DND-41 (cell line): ENCODE data around the gene BNC1.
"Not testable (repeated sequence)": the region's sequence is repeated elsewhere in the genome, so short reads cannot be mapped to it uniquely, and the experiment has no call there.

ENCODE experiments used
- ATAC-seq: fragments of 200-7000 bp; cut with Tn5 transposase; 3 replicates; pipeline ENCODE4 v1.9.1; 2021; ENCODE audit warnings: low read depth; ENCODE audit not compliant: insufficient read depth
- DNase-seq: peaks from one replicate; pipeline ENCODE4 v3.0.0-alpha.2; 2020
- H2AFZ ChIP-seq: 2 replicates; pipeline ENCODE4 v1.6.0; 2012; ENCODE audit warnings: low read depth, low read length
- H3K27ac ChIP-seq: 2 replicates; pipeline ENCODE4 v1.5.1; 2012; ENCODE audit warnings: low read length, inconsistent platforms
- H3K27me3 ChIP-seq: fragments of 200-600 bp; sonication (generic); 2 replicates; pipeline ENCODE4 v1.6.0; 2012; ENCODE audit warnings: low read length, mild to moderate bottlenecking, inconsistent platforms; ENCODE audit not compliant: insufficient read depth, poor library complexity
- H3K36me3 ChIP-seq: 2 replicates; pipeline ENCODE4 v1.5.1; 2012; ENCODE audit warnings: low read length, inconsistent platforms; ENCODE audit not compliant: insufficient read depth
- H3K4me1 ChIP-seq: 2 replicates; pipeline ENCODE4 v1.5.1; 2012; ENCODE audit warnings: mild to moderate bottlenecking, low read length; ENCODE audit not compliant: insufficient read depth
- H3K4me2 ChIP-seq: 2 replicates; pipeline ENCODE4 v1.6.0; 2012; ENCODE audit warnings: mild to moderate bottlenecking, moderate library complexity, low read length, inconsistent platforms; ENCODE audit not compliant: insufficient read depth
- H3K4me3 ChIP-seq, 2 experiments: fragments of 200-600 bp in 1 of 2; shearing (Covaris generic) in 1 of 2; 2 replicates each; pipeline ENCODE4 v1.5.1; 2012 to 2016; ENCODE audit warnings: inconsistent platforms in 2 of 2, low read length in 2 of 2, mild to moderate bottlenecking in 2 of 2, low read depth in 1 of 2, moderate library complexity in 1 of 2
- H3K79me2 ChIP-seq: 2 replicates; pipeline ENCODE4 v1.6.0; 2012; ENCODE audit warnings: low read length, inconsistent platforms; ENCODE audit not compliant: insufficient read depth
- H3K9ac ChIP-seq: 2 replicates; pipeline ENCODE4 v1.6.0; 2012; ENCODE audit warnings: low read depth, mild to moderate bottlenecking, inconsistent platforms, low read length, moderate library complexity
- H3K9me3 ChIP-seq: 2 replicates; pipeline ENCODE4 v1.5.1; 2012; ENCODE audit warnings: low read length, moderate library complexity, mild to moderate bottlenecking, inconsistent platforms; ENCODE audit not compliant: insufficient read depth, severe bottlenecking
- H4K20me1 ChIP-seq: 2 replicates; pipeline ENCODE4 v1.6.0; 2012; ENCODE audit warnings: low read length; ENCODE audit not compliant: insufficient read depth
- CTCF ChIP-seq: IDR thresholded peaks from 2 replicates; pipeline ENCODE4 v1.5.1; 2012; ENCODE audit warnings: borderline replicate concordance, low read length, moderate library complexity, mild to moderate bottlenecking; ENCODE audit not compliant: poor library complexity, severe bottlenecking; ENCODE audit errors: extremely low read depth
- EZH2 ChIP-seq: IDR thresholded peaks from 3 replicates; pipeline ENCODE4 v1.6.1; 2012; ENCODE audit warnings: borderline replicate concordance, low read depth, mild to moderate bottlenecking, moderate library complexity, low read length, inconsistent platforms; ENCODE audit not compliant: severe bottlenecking

BNC1 gene

GRCh38 chr15:83243634-83244033 is 40.8 kb downstream of the BNC1 start:
- no peak for ATAC-seq
- DNase-seq: no peak

GRCh38 chr15:83230242-83230641 is 54.2 kb downstream of the BNC1 start:
- no peak overlapping the region for H3K9ac ChIP-seq
- H3K4me3 ChIP-seq: no peak overlapping the region
- H3K4me2 ChIP-seq: no peak overlapping the region
- no peaks in the 10 kb centered on the region for H4K20me1 ChIP-seq
- H3K9me3 ChIP-seq: no peaks in the 10 kb centered on the region
- H2AFZ ChIP-seq: no peak overlapping the region
- H3K27ac ChIP-seq: no peak overlapping the region
- no peaks in the 10 kb centered on the region for H3K79me2 ChIP-seq
- H3K36me3 ChIP-seq: no peaks in the 10 kb centered on the region
- no peaks in the 10 kb centered on the region for H3K4me1 ChIP-seq
- ATAC-seq (no peak), DNase-seq (no peak)
- no peaks in the 10 kb centered on the region for H3K27me3 ChIP-seq
- TF ChIP-seq EZH2: no peak
- no peak for TF ChIP-seq CTCF

More at GRCh38 chr15:83243634-83244033, 40.8 kb downstream of the BNC1 start:
- Histone ChIP-seq H3K4me1 (no peaks in the 10 kb centered on the region), H2AFZ (no peak overlapping the region), H3K9me3 (no peaks in the 10 kb centered on the region), H3K4me2 (no peak overlapping the region), H3K9ac (no peak overlapping the region), H3K4me3 (no peak overlapping the region), H3K27me3 (peaks cover 2% of the 10 kb centered on the region), H3K36me3 (no peaks in the 10 kb centered on the region), H4K20me1 (no peaks in the 10 kb centered on the region), H3K27ac (no peak overlapping the region), H3K79me2 (no peaks in the 10 kb centered on the region)
- TF ChIP-seq CTCF (no peak), EZH2 (no peak)

GRCh38 chr15:83225449-83225848 is 59.0 kb downstream of the BNC1 start:
- no peaks in the 10 kb centered on the region for H3K79me2 ChIP-seq
- H3K27ac ChIP-seq: no peak overlapping the region
- no peaks in the 10 kb centered on the region for H3K4me1 ChIP-seq
- no peak overlapping the region for H3K4me3 ChIP-seq
- H3K4me2 ChIP-seq: no peak overlapping the region
- no peak overlapping the region for H3K9ac ChIP-seq
- no peak for TF ChIP-seq EZH2
- no peak for TF ChIP-seq CTCF
- no peaks in the 10 kb centered on the region for H3K9me3 ChIP-seq
- H3K27me3 ChIP-seq: no peaks in the 10 kb centered on the region
- DNase-seq (no peak), ATAC-seq (no peak)
- no peak overlapping the region for H2AFZ ChIP-seq
- H3K36me3 ChIP-seq: no peaks in the 10 kb centered on the region
- no peaks in the 10 kb centered on the region for H4K20me1 ChIP-seq

- not testable (repeated sequence) for H3K27ac ChIP-seq, ATAC-seq, H3K9ac ChIP-seq, H3K9me3 ChIP-seq, H2AFZ ChIP-seq, H3K4me1 ChIP-seq, DNase-seq, H4K20me1 ChIP-seq, H3K4me2 ChIP-seq, H3K79me2 ChIP-seq, H3K36me3 ChIP-seq, H3K27me3 ChIP-seq, H3K4me3 ChIP-seq
These were observed 62.7 kb downstream of the BNC1 start for GRCh38 chr15:83221781-83222180.
